Neural crest cell (in vitro differentiated cells): ENCODE data around the gene CATSPERB. TPM values are rescaled to one million over a fixed set of nuclear protein-coding genes. Genes with fewer than 3 reads are reported as not detected.
"Not testable (repeated sequence)": the region's sequence is repeated elsewhere in the genome, so short reads cannot be mapped to it uniquely, and the experiment has no call there.

Source experiments
- DNase-seq: peaks from one replicate; pipeline ENCODE4 v3.0.0; 2021; ENCODE audit warnings: low read depth, mixed read lengths, low spot score
- H3K27ac Mint-ChIP-seq: one replicate; pipeline ENCODE4 v1.8.0; 2021; ENCODE audit warnings: mild to moderate bottlenecking, mixed read lengths; ENCODE audit not compliant: unreplicated experiment
- H3K27me3 Mint-ChIP-seq: 2 replicates; pipeline ENCODE4 v1.8.0; 2021; ENCODE audit warnings: low read depth, mild to moderate bottlenecking, mixed read lengths
- H3K36me3 Mint-ChIP-seq: 2 replicates; pipeline ENCODE4 v1.8.0; 2021; ENCODE audit warnings: low read depth, mild to moderate bottlenecking, mixed read lengths
- H3K4me1 Mint-ChIP-seq: 2 replicates; pipeline ENCODE4 v1.8.0; 2021; ENCODE audit warnings: mixed read lengths
- H3K4me3 Mint-ChIP-seq: one replicate; pipeline ENCODE4 v1.8.0; 2021; ENCODE audit warnings: mild to moderate bottlenecking, mixed read lengths
- H3K9me3 Mint-ChIP-seq: 2 replicates; pipeline ENCODE4 v1.8.0; 2021; ENCODE audit warnings: mixed read lengths
- CTCF ChIP-seq: fragments of 200-600 bp; sonication (generic); conservative IDR thresholded peaks from 2 replicates; pipeline ENCODE4 v1.5.0; 2021; ENCODE audit warnings: antibody characterized with exemption, mild to moderate bottlenecking
- total RNA-seq: library from RNA; stranded (reverse); gene quantifications from 2 replicates; pipeline ENCODE4 v1.2.1, GENCODE V29; 2021

CATSPERB gene
- total RNA-seq, 1 donor from 2014 or later: not detected

- Mint-ChIP-seq H3K27me3 (peaks cover 2% of the 10 kb centered on the region), H3K9me3 (no peaks in the 10 kb centered on the region), H3K36me3 (no peaks in the 10 kb centered on the region), H3K4me1 (no peaks in the 10 kb centered on the region), H3K4me3 (no peak overlapping the region), H3K27ac (no peak overlapping the region)
- DNase-seq: no peak
- no peak for TF ChIP-seq CTCF
Measured at GRCh38 chr14:91745344-91745743, 13.5 kb upstream of the CATSPERB start.

DNA sequence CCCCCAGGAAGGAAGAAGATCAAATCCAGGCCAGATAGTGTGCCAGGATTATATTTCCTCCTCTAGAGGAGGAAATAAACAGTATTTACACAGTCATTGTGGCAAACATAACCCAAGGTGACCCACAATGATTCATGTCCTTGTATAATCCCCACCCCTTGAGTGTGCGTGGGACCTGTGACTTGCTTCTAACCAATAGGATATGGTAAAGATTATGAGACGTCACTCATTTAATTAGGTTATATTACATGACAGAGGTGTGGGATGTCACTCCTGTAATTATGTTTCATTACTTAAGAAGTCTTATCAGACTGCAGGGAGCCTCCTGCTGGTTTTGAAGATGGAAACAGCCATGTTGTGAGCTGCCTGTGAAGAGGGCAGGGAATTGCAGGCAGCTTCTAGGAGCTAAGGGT lies 12.2 kb upstream of the CATSPERB start:
- Mint-ChIP-seq H3K9me3 (no peaks in the 10 kb centered on the region), H3K4me1 (no peaks in the 10 kb centered on the region), H3K36me3 (no peaks in the 10 kb centered on the region), H3K4me3 (no peak overlapping the region), H3K27me3 (no peaks in the 10 kb centered on the region), H3K27ac (no peak overlapping the region)
- TF ChIP-seq CTCF: no peak
- DNase-seq: no peak

DNA sequence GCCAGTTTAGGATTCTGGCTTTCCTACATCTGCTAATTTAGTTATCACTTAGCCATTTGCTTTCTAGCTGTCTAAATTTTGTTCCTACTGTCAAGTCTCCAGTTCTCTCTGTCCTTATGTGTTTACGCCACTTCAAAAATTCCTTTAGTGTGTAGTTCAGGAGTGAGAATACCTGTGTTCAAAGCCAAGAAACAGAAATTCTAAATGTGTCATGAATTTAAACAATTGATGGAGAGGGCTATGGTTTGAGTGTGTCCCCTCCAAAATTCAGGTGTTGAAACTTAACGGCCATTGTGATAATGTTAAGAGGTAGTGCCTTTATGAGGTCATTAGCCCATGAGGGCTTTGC lies 11.4 kb upstream of the CATSPERB start:
- Mint-ChIP-seq H3K4me3 (no peak overlapping the region), H3K27ac (no peak overlapping the region), H3K9me3 (no peaks in the 10 kb centered on the region), H3K4me1 (no peaks in the 10 kb centered on the region), H3K36me3 (no peaks in the 10 kb centered on the region), H3K27me3 (no peaks in the 10 kb centered on the region)
- TF ChIP-seq CTCF: no peak
- DNase-seq: no peak

DNA sequence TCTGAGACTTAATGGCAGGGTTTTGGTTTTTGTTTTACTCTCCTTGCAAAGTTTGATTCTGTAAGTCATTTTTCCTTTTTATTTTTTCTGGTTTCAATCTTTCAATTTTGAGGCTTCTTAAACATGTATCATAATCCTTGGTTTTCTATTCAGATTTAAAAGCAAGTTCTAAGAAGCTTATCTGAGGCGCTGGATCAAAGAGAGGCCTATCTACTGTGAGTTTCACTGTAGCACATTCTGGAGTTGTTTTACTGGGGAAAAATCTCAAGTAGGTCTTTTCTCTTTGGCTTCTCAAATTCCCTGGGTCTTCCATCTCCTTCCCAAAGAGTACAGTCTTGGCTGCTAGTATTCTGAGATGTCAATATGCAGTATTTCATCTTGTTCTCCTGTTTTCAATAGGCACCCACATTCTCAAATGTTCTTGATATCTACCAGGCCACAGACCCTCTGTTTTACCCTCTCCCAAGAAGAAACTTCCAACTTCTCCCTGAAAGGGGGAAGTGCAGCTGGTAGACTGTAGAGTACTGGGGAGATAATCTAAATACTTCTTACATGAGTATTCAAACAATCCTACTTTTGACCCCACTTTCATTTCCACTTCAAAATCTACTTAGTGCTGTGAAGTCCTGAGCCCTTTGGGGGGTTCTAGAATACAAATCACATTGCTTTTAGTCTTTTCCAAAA lies 10.9 kb upstream of the CATSPERB start:
- no peaks in the 10 kb centered on the region for H3K9me3 Mint-ChIP-seq
- H3K36me3 Mint-ChIP-seq: no peaks in the 10 kb centered on the region
- TF ChIP-seq CTCF: no peak
- H3K4me1 Mint-ChIP-seq: no peaks in the 10 kb centered on the region
- no peak overlapping the region for H3K27ac Mint-ChIP-seq
- no peak overlapping the region for H3K4me3 Mint-ChIP-seq
- DNase-seq: no peak
- no peaks in the 10 kb centered on the region for H3K27me3 Mint-ChIP-seq

DNA sequence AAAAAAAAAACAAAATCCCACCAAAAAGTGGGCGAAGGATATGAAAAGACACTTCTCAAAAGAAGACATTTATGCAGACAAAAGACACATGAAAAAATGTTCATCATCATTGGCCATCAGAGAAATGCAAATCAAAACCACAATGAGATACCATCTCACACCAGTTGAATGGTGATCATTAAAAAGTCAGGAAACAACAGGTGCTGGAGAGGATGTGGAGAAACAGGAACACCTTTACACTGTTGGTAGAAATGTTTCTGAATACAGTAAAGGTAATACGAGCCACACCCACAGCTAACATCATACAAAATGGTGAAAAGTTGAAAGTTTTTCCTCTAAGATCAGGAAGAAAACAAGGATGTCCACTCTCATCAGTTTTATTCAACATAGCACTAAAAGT lies 8.0 kb upstream of the CATSPERB start:
- not testable (repeated sequence) for H3K27me3 Mint-ChIP-seq, H3K4me3 Mint-ChIP-seq, H3K27ac Mint-ChIP-seq, H3K36me3 Mint-ChIP-seq, H3K9me3 Mint-ChIP-seq, H3K4me1 Mint-ChIP-seq, DNase-seq

DNA sequence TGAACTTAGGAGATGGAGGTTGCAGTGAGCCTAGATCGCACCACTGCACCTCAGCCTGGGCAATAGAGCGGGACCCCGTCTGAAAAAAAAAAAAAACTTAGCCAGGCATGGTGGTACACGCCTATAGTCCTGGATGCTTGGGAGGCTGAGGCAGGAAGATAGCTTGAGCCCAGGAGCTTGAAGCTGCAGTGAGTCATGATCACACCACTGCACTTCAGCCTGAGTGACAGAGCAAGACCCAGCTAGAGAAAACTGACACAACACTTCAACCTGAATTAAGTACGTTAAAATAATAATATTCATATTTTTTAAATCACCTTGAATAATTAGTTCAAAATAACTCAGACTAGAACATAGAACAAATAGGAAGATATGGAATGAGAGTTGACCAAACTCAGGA lies 5.7 kb upstream of the CATSPERB start:
- Mint-ChIP-seq H3K9me3 (peaks cover 2% of the 10 kb centered on the region), H3K27me3 (no peaks in the 10 kb centered on the region), H3K36me3 (peaks cover 2% of the 10 kb centered on the region), H3K27ac (no peak overlapping the region), H3K4me1 (peaks cover 10% of the 10 kb centered on the region), H3K4me3 (no peak overlapping the region)
- TF ChIP-seq CTCF: no peak
- DNase-seq: no peak
